Measurements from ENCODE around the gene TIA1.

TIA1 gene

GRCh38 chr2:70214365-70214764 is 34.1 kb downstream of the TIA1 start:
- H2AFZ ChIP-seq (ENCODE audit: low read depth, low read length): no peak overlapping the region
- no peaks in the 10 kb centered on the region for H3K27me3 ChIP-seq (ENCODE audit: low read depth, low read length)
- H3K4me3 ChIP-seq (ENCODE audit: low read length): no peak overlapping the region
- H3K9me3 ChIP-seq (ENCODE audit: insufficient read depth, low read length): no peaks in the 10 kb centered on the region
- no peaks in the 10 kb centered on the region for H4K20me1 ChIP-seq (ENCODE audit: insufficient read depth, low read length)
- H3K27ac ChIP-seq (ENCODE audit: low read length): no peak overlapping the region
- no peaks in the 10 kb centered on the region for H3K79me2 ChIP-seq (ENCODE audit: low read length)
- H3K4me1 ChIP-seq (ENCODE audit: low read length): no peaks in the 10 kb centered on the region
- H3K9ac ChIP-seq (ENCODE audit: low read length): no peak overlapping the region
- TF ChIP-seq CTCF (IDR thresholded peaks at IDR 0.05; ENCODE audit: low read depth, low read length): no peak
- no peak for TF ChIP-seq EZH2phosphoT487 (IDR thresholded peaks at IDR 0.05; ENCODE audit: low read depth)
- H3K36me3 ChIP-seq (replicated peaks; ENCODE audit: low read depth, low read length): peaks cover 43% of the 10 kb centered on the region
- H3K4me2 ChIP-seq (ENCODE audit: low read length): no peak overlapping the region

- no peaks in the 10 kb centered on the region for H3K79me2 ChIP-seq (ENCODE audit: low read length)
- no peak overlapping the region for H2AFZ ChIP-seq (ENCODE audit: low read depth, low read length)
- H3K9me3 ChIP-seq (ENCODE audit: insufficient read depth, low read length): no peaks in the 10 kb centered on the region
- TF ChIP-seq CTCF (IDR thresholded peaks at IDR 0.05; ENCODE audit: low read depth, low read length) (no peak), EZH2phosphoT487 (IDR thresholded peaks at IDR 0.05; ENCODE audit: low read depth) (no peak)
- no peaks in the 10 kb centered on the region for H4K20me1 ChIP-seq (ENCODE audit: insufficient read depth, low read length)
- no peak overlapping the region for H3K9ac ChIP-seq (ENCODE audit: low read length)
- H3K4me2 ChIP-seq (ENCODE audit: low read length): no peak overlapping the region
- H3K4me3 ChIP-seq (ENCODE audit: low read length): no peak overlapping the region
- H3K4me1 ChIP-seq (ENCODE audit: low read length): no peaks in the 10 kb centered on the region
- no peaks in the 10 kb centered on the region for H3K27me3 ChIP-seq (ENCODE audit: low read depth, low read length)
- peaks cover 38% of the 10 kb centered on the region for H3K36me3 ChIP-seq (replicated peaks; ENCODE audit: low read depth, low read length)
- H3K27ac ChIP-seq (ENCODE audit: low read length): no peak overlapping the region
Measured at GRCh38 chr2:70212298-70212932, 36.0 kb downstream of the TIA1 start.

DNA sequence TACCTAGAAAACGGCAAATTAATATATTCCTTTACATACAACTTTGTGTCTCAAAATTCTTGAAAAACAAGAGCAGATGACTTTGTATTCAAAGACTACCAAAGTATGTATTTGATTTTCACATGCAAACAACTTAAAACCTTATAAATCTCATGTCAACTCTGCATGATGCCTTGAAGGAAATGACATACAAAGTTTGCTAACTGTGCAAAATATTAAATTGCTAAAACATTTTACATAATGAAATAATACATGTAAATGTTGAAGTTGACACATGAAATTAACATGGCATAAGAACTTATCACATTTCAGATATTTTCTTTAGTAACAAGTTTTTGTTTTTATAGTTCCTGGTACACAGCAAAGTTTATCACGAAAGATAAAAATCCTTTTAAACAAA is 36.8 kb downstream of the TIA1 start:
- Histone ChIP-seq H3K4me3 (ENCODE audit: low read length) (no peak overlapping the region), H3K4me2 (ENCODE audit: low read length) (no peak overlapping the region), H3K27ac (ENCODE audit: low read length) (no peak overlapping the region), H3K36me3 (replicated peaks; ENCODE audit: low read depth, low read length) (peaks cover 35% of the 10 kb centered on the region), H3K9ac (ENCODE audit: low read length) (no peak overlapping the region), H3K4me1 (ENCODE audit: low read length) (no peaks in the 10 kb centered on the region), H3K27me3 (ENCODE audit: low read depth, low read length) (no peaks in the 10 kb centered on the region), H2AFZ (ENCODE audit: low read depth, low read length) (no peak overlapping the region), H4K20me1 (ENCODE audit: insufficient read depth, low read length) (no peaks in the 10 kb centered on the region), H3K9me3 (ENCODE audit: insufficient read depth, low read length) (no peaks in the 10 kb centered on the region), H3K79me2 (ENCODE audit: low read length) (no peaks in the 10 kb centered on the region)
- TF ChIP-seq CTCF (IDR thresholded peaks at IDR 0.05; ENCODE audit: low read depth, low read length): no peak
- TF ChIP-seq EZH2phosphoT487 (IDR thresholded peaks at IDR 0.05; ENCODE audit: low read depth): no peak

- Histone ChIP-seq H3K9me3 (ENCODE audit: insufficient read depth, low read length) (no peaks in the 10 kb centered on the region), H3K4me2 (ENCODE audit: low read length) (no peak overlapping the region), H3K27ac (ENCODE audit: low read length) (no peak overlapping the region), H2AFZ (ENCODE audit: low read depth, low read length) (no peak overlapping the region), H3K36me3 (replicated peaks; ENCODE audit: low read depth, low read length) (peaks cover 4% of the 10 kb centered on the region), H3K9ac (ENCODE audit: low read length) (no peak overlapping the region), H3K4me1 (ENCODE audit: low read length) (no peaks in the 10 kb centered on the region), H3K4me3 (ENCODE audit: low read length) (no peak overlapping the region), H4K20me1 (ENCODE audit: insufficient read depth, low read length) (no peaks in the 10 kb centered on the region), H3K79me2 (ENCODE audit: low read length) (no peaks in the 10 kb centered on the region), H3K27me3 (ENCODE audit: low read depth, low read length) (no peaks in the 10 kb centered on the region)
- no peak for TF ChIP-seq EZH2phosphoT487 (IDR thresholded peaks at IDR 0.05; ENCODE audit: low read depth)
- no peak for TF ChIP-seq CTCF (IDR thresholded peaks at IDR 0.05; ENCODE audit: low read depth, low read length)
Measured at GRCh38 chr2:70204452-70204851, 44.0 kb downstream of the TIA1 start.
